Smooth muscle cell (in vitro differentiated cells): ENCODE data around the gene SFTPA2. TPM values are rescaled to one million over a fixed set of nuclear protein-coding genes. Genes with fewer than 3 reads are reported as not detected.
"Not testable (repeated sequence)": the region's sequence is repeated elsewhere in the genome, so short reads cannot be mapped to it uniquely, and the experiment has no call there.

Source experiments
- DNase-seq: peaks from one replicate; lab custom pipeline; 2025; ENCODE audit not compliant: unreplicated experiment; lab: John Stamatoyannopoulos, UW
- H2AFZ ChIP-seq: fragments of 200-600 bp; sonication (generic); 2 replicates; pipeline ENCODE4 v1.6.0; 2016; ENCODE audit warnings: antibody characterized with exemption, low read depth, mild to moderate bottlenecking
- H3F3A ChIP-seq: fragments of 200-600 bp; sonication (generic); 2 replicates; pipeline ENCODE4 v1.6.0; 2017; ENCODE audit warnings: antibody characterized with exemption, low read depth
- H3K27ac ChIP-seq: fragments of 200-600 bp; sonication (generic); 2 replicates; pipeline ENCODE4 v1.5.1; 2016; ENCODE audit warnings: low read depth, mild to moderate bottlenecking
- H3K27me3 ChIP-seq: fragments of 200-600 bp; sonication (generic); 2 replicates; pipeline ENCODE4 v1.6.1; 2016; ENCODE audit warnings: low read depth, mild to moderate bottlenecking
- H3K36me3 ChIP-seq: fragments of 200-600 bp; sonication (generic); 2 replicates; pipeline ENCODE4 v1.5.1; 2016; ENCODE audit warnings: low read depth
- H3K4me1 ChIP-seq: fragments of 200-600 bp; sonication (generic); 2 replicates; pipeline ENCODE4 v1.5.1; 2016; ENCODE audit warnings: low read depth
- H3K4me2 ChIP-seq: fragments of 200-600 bp; sonication (generic); 2 replicates; pipeline ENCODE4 v1.6.0; 2016; ENCODE audit warnings: mild to moderate bottlenecking
- H3K4me3 ChIP-seq: fragments of 200-600 bp; sonication (generic); 2 replicates; pipeline ENCODE4 v1.5.1; 2016; ENCODE audit warnings: mild to moderate bottlenecking
- H3K79me2 ChIP-seq: fragments of 200-600 bp; sonication (generic); 2 replicates; pipeline ENCODE4 v1.6.0; 2016; ENCODE audit warnings: low read depth, mild to moderate bottlenecking
- H3K9ac ChIP-seq: fragments of 200-600 bp; sonication (generic); 2 replicates; pipeline ENCODE4 v1.6.0; 2016; ENCODE audit warnings: low read depth
- H3K9me3 ChIP-seq: fragments of 200-600 bp; sonication (generic); replicated peaks from 2 replicates; pipeline ENCODE4 v1.5.1; 2016; ENCODE audit warnings: low read depth
- H4K20me1 ChIP-seq: fragments of 200-600 bp; sonication (generic); 2 replicates; pipeline ENCODE4 v1.6.0; 2016; ENCODE audit warnings: low read depth
- CTCF ChIP-seq: fragments of 200-600 bp; sonication (generic); IDR thresholded peaks from 2 replicates; pipeline ENCODE4 v1.5.1; 2017; ENCODE audit warnings: borderline replicate concordance, mild to moderate bottlenecking, antibody characterized with exemption; ENCODE audit not compliant: insufficient read depth, poor library complexity, severe bottlenecking
- WGBS: methylation state at CpG from one replicate; pipeline ENCODE4 v1.1.7; 2016; ENCODE audit warnings: low lambda C conversion rate; 5-methylcytosine and 5-hydroxymethylcytosine counted together
- polyA plus RNA-seq: library from polyadenylated mRNA; unstranded; fragments of >200 nt; fragmentation: Nextera tagmentation; extraction: Ambion mirVana; gene quantifications from 2 replicates; pipeline ENCODE4 v1.2.1, GENCODE V29; 2016
- total RNA-seq: library from RNA; depleted of rRNA; stranded (reverse); fragments of >200 nt; gene quantifications from 2 replicates; pipeline ENCODE4 v1.2.3, GENCODE V29; 2014

SFTPA2 gene
- total and polyA plus RNA-seq, 2 experiments from 2014 or later, result 0.79 TPM; not detected in 1

DNA sequence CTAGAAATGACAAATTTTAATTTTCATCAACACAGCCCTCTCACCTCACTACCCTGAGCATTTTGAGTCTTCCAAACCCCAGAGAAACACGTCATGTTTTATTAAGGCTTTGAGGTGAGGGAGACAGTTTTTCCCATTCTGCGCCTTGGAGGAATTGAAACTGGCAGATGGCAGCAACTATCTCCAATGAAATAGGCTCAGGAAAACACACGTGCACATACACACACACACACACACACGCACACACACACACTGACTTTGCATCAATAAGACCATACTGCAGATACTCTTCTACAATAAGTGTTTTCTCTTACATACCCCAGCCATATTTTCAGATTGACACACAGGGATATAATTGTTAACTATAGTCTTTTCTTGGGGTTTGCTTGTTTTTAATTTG, 3.2 kb upstream of the SFTPA2 start:
- no peak overlapping the region for H3K9ac ChIP-seq
- no peaks in the 10 kb centered on the region for H4K20me1 ChIP-seq
- H2AFZ ChIP-seq, result no peak overlapping the region
- H3K27ac ChIP-seq, result no peak overlapping the region
- no peaks in the 10 kb centered on the region for H3K79me2 ChIP-seq
- WGBS, result 84% methylated on average over 4 of the region's 4 CpGs
- H3K36me3 ChIP-seq, result no peaks in the 10 kb centered on the region
- H3K27me3 ChIP-seq, result no peaks in the 10 kb centered on the region
- no peak for TF ChIP-seq CTCF
- no peaks in the 10 kb centered on the region for H3K9me3 ChIP-seq
- no peak for DNase-seq
- no peaks in the 10 kb centered on the region for H3F3A ChIP-seq
- H3K4me2 ChIP-seq, result no peak overlapping the region
- no peaks in the 10 kb centered on the region for H3K4me1 ChIP-seq
- H3K4me3 ChIP-seq, result no peak overlapping the region

DNA sequence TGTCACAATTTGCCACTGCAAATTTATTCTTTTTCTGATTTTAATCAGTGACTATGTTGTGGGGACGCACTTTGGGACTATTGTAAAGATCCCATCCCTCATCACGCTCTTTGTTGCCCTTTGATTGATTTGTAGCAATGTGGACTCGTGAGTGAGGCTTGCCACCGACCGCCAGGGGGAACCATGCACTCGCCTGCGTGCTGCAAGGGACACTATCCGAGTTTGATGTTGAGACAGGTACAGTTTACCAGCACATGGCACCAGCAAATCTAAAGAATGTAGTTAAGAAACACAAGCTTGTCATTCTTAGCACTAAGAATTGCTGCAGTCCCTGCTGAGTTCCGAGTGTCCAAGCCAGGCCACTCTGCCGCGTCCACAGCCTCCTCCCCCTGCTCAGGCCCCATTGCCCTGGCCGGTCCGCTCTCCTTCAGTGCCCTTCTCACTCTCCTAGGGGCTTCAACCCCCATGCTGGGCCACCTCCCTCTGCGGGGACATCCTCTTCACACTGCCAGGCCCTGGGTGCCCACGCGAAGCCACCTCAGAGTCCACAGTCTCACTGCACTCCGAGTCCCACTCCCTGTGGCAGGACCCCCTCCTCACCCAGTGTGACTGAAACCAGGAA, 2.0 kb upstream of the SFTPA2 start:
- Histone ChIP-seq H3K9me3 (no peaks in the 10 kb centered on the region), H3F3A (no peaks in the 10 kb centered on the region), H3K4me2 (peak overlapping the region; percentile 64), H2AFZ (peak overlapping the region; percentile 0), H3K36me3 (no peaks in the 10 kb centered on the region), H3K79me2 (no peaks in the 10 kb centered on the region), H3K27ac (no peak overlapping the region), H3K9ac (no peak overlapping the region), H4K20me1 (no peaks in the 10 kb centered on the region), H3K27me3 (no peaks in the 10 kb centered on the region), H3K4me1 (no peaks in the 10 kb centered on the region), H3K4me3 (no peak overlapping the region)
- TF ChIP-seq CTCF, result peak; percentile 80
- WGBS, result 29% methylated on average over 17 of the region's 17 CpGs
- no peak for DNase-seq

- Histone ChIP-seq H3K9me3 (no peaks in the 10 kb centered on the region), H3K4me1 (no peaks in the 10 kb centered on the region), H3F3A (no peaks in the 10 kb centered on the region), H3K36me3 (no peaks in the 10 kb centered on the region), H3K79me2 (no peaks in the 10 kb centered on the region), H3K4me3 (no peak overlapping the region), H3K4me2 (no peak overlapping the region), H2AFZ (no peak overlapping the region), H3K27me3 (no peaks in the 10 kb centered on the region), H4K20me1 (no peaks in the 10 kb centered on the region), H3K27ac (no peak overlapping the region), H3K9ac (no peak overlapping the region)
- DNase-seq, result no peak
- no peak for TF ChIP-seq CTCF
- WGBS, result 81% methylated on average over 3 of the region's 3 CpGs
These were observed 1.1 kb upstream of the SFTPA2 start for GRCh38 chr10:79561257-79561656.

DNA sequence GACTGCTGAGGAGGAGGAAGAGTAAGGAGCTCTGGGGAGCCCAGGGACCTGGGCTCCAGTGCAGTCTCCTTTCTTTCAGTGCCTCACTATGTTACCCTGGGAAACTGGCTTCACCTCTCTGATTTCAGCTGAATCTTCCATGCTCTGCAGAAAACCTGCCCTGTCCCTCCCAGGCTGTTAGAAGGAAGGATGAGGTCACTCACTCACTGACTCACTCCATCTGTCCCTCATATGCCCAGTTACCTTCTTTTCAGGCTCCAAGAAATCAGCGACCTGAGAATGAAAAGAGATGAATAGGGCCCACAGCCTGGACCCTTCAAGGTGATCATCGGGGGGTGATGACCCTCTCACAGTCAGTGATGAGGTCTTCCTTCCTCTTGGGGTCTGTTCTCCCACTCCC, 481 bp downstream of the SFTPA2 start:
- Histone ChIP-seq H3F3A (no peaks in the 10 kb centered on the region), H3K27ac (no peak overlapping the region), H3K79me2 (no peaks in the 10 kb centered on the region), H2AFZ (no peak overlapping the region), H3K9ac (no peak overlapping the region), H3K27me3 (no peaks in the 10 kb centered on the region), H3K4me3 (no peak overlapping the region), H3K9me3 (no peaks in the 10 kb centered on the region), H3K4me1 (no peaks in the 10 kb centered on the region), H3K36me3 (no peaks in the 10 kb centered on the region), H3K4me2 (no peak overlapping the region), H4K20me1 (no peaks in the 10 kb centered on the region)
- no peak for TF ChIP-seq CTCF
- DNase-seq, result no peak
- 75% methylated on average over 2 of the region's 2 CpGs for WGBS

- not testable (repeated sequence) for H3K36me3 ChIP-seq, H3K9ac ChIP-seq, H3K4me1 ChIP-seq, H3K4me3 ChIP-seq, H3K4me2 ChIP-seq, H3F3A ChIP-seq, H3K27ac ChIP-seq, H3K79me2 ChIP-seq, H3K27me3 ChIP-seq, H3K9me3 ChIP-seq, H2AFZ ChIP-seq, DNase-seq, H4K20me1 ChIP-seq
- 97% methylated on average over 3 of the region's 3 CpGs for WGBS
These were observed 3.2 kb downstream of the SFTPA2 start for GRCh38 chr10:79556961-79557360.
